ENCODE measurements around the gene CTNNBL1.

Gene CTNNBL1

GRCh38 chr20:37907677-37908401 is 214.0 kb downstream of the CTNNBL1 start:
- DNase-seq (ENCODE audit: extremely low spot score, insufficient read length, low read depth): no peak
- no peak for FAIRE-seq

GRCh38 chr20:37911261-37911660 is 217.4 kb downstream of the CTNNBL1 start:
- DNase-seq (ENCODE audit: extremely low spot score, insufficient read length, low read depth): no peak
- FAIRE-seq: no peak

- FAIRE-seq (no peak), DNase-seq (ENCODE audit: extremely low spot score, insufficient read length, low read depth) (no peak)
Measured at GRCh38 chr20:37911838-37912281, 218.0 kb downstream of the CTNNBL1 start.

GRCh38 chr20:37912874-37913273 is 219.0 kb downstream of the CTNNBL1 start:
- no peak for DNase-seq (ENCODE audit: extremely low spot score, insufficient read length, low read depth)
- no peak for FAIRE-seq

- DNase-seq (ENCODE audit: extremely low spot score, insufficient read length, low read depth): no peak
- no peak for FAIRE-seq
Measured at GRCh38 chr20:37913567-37914366, 219.9 kb downstream of the CTNNBL1 start.

GRCh38 chr20:37914367-37914671 is 220.5 kb downstream of the CTNNBL1 start:
- no peak for FAIRE-seq
- DNase-seq (ENCODE audit: extremely low spot score, insufficient read length, low read depth): no peak

- FAIRE-seq (no peak), DNase-seq (ENCODE audit: extremely low spot score, insufficient read length, low read depth) (no peak)
Measured at GRCh38 chr20:37914672-37915433, 221.0 kb downstream of the CTNNBL1 start.

- DNase-seq (ENCODE audit: extremely low spot score, insufficient read length, low read depth) (no peak), FAIRE-seq (no peak)
Measured at GRCh38 chr20:37915434-37915787, 221.6 kb downstream of the CTNNBL1 start.

- no peak for FAIRE-seq
- DNase-seq (ENCODE audit: extremely low spot score, insufficient read length, low read depth): no peak
Measured at GRCh38 chr20:37915800-37916570, 222.2 kb downstream of the CTNNBL1 start.

- no peak for FAIRE-seq
- DNase-seq (ENCODE audit: extremely low spot score, insufficient read length, low read depth): no peak
Measured at GRCh38 chr20:37917461-37917860, 223.6 kb downstream of the CTNNBL1 start.

- DNase-seq (ENCODE audit: extremely low spot score, insufficient read length, low read depth) (no peak), FAIRE-seq (no peak)
Measured at GRCh38 chr20:37918035-37918434, 224.2 kb downstream of the CTNNBL1 start.

- DNase-seq (ENCODE audit: extremely low spot score, insufficient read length, low read depth) (no peak), FAIRE-seq (no peak)
Measured at GRCh38 chr20:37919389-37920040, 225.7 kb downstream of the CTNNBL1 start.

- DNase-seq (ENCODE audit: extremely low spot score, insufficient read length, low read depth): no peak
Measured at GRCh38 chr20:37920270-37920669, 226.4 kb downstream of the CTNNBL1 start.

GRCh38 chr20:37920679-37921322 is 227.0 kb downstream of the CTNNBL1 start:
- no peak for FAIRE-seq

More at GRCh38 chr20:37920270-37920669, 226.4 kb downstream of the CTNNBL1 start:
- no peak for FAIRE-seq

GRCh38 chr20:37921341-37921929 is 227.6 kb downstream of the CTNNBL1 start:
- DNase-seq (ENCODE audit: extremely low spot score, insufficient read length, low read depth) (no peak), FAIRE-seq (peak; percentile 60)

More at GRCh38 chr20:37920679-37921322, 227.0 kb downstream of the CTNNBL1 start:
- DNase-seq (ENCODE audit: extremely low spot score, insufficient read length, low read depth): no peak

Measured in GM18507 (cell line).